ENCODE measurements around the gene KIF26B. TPM values are rescaled to one million over a fixed set of nuclear protein-coding genes. Genes with fewer than 3 reads are reported as not detected.

Gene KIF26B
- total RNA-seq, 1 donor from 2014 or later, result 5.1 TPM

- DNase-seq (ENCODE audit: low spot score, unreplicated experiment), result no peak
- no peak overlapping the region for H3K4me3 Mint-ChIP-seq (ENCODE audit: low read depth)
- no peak for TF ChIP-seq CTCF (IDR thresholded peaks at IDR 0.05; ENCODE audit: unreplicated experiment)
- H3K36me3 Mint-ChIP-seq (ENCODE audit: insufficient read depth), result no peaks in the 10 kb centered on the region
- peaks cover 12% of the 10 kb centered on the region for H3K4me1 Mint-ChIP-seq (ENCODE audit: low read depth)
- H3K27me3 Mint-ChIP-seq, result no peaks in the 10 kb centered on the region
- H3K9me3 Mint-ChIP-seq (ENCODE audit: low read depth), result no peaks in the 10 kb centered on the region
- H3K27ac Mint-ChIP-seq, result no peak overlapping the region
These were observed 325.8 kb downstream of the KIF26B start for GRCh38 chr1:245480393-245481120.

- Mint-ChIP-seq H3K4me3 (ENCODE audit: low read depth) (no peak overlapping the region), H3K4me1 (ENCODE audit: low read depth) (peaks cover 16% of the 10 kb centered on the region), H3K9me3 (ENCODE audit: low read depth) (no peaks in the 10 kb centered on the region), H3K36me3 (ENCODE audit: insufficient read depth) (no peaks in the 10 kb centered on the region), H3K27ac (no peak overlapping the region), H3K27me3 (no peaks in the 10 kb centered on the region)
- TF ChIP-seq CTCF (IDR thresholded peaks at IDR 0.05; ENCODE audit: unreplicated experiment), result no peak
- no peak for DNase-seq (ENCODE audit: low spot score, unreplicated experiment)
These were observed 326.5 kb downstream of the KIF26B start for GRCh38 chr1:245481261-245481660.

GRCh38 chr1:245483247-245483646, 328.5 kb downstream of the KIF26B start:
- no peak overlapping the region for H3K27ac Mint-ChIP-seq
- H3K36me3 Mint-ChIP-seq (ENCODE audit: insufficient read depth), result no peaks in the 10 kb centered on the region
- H3K4me1 Mint-ChIP-seq (ENCODE audit: low read depth), result peaks cover 16% of the 10 kb centered on the region
- DNase-seq (ENCODE audit: low spot score, unreplicated experiment), result no peak
- H3K4me3 Mint-ChIP-seq (ENCODE audit: low read depth), result no peak overlapping the region
- no peaks in the 10 kb centered on the region for H3K9me3 Mint-ChIP-seq (ENCODE audit: low read depth)
- TF ChIP-seq CTCF (IDR thresholded peaks at IDR 0.05; ENCODE audit: unreplicated experiment), result no peak
- H3K27me3 Mint-ChIP-seq, result no peaks in the 10 kb centered on the region

- TF ChIP-seq CTCF (IDR thresholded peaks at IDR 0.05; ENCODE audit: unreplicated experiment), result no peak
- H3K4me1 Mint-ChIP-seq (ENCODE audit: low read depth), result peaks cover 16% of the 10 kb centered on the region
- H3K9me3 Mint-ChIP-seq (ENCODE audit: low read depth), result no peaks in the 10 kb centered on the region
- no peak overlapping the region for H3K27ac Mint-ChIP-seq
- H3K4me3 Mint-ChIP-seq (ENCODE audit: low read depth), result no peak overlapping the region
- DNase-seq (ENCODE audit: low spot score, unreplicated experiment), result no peak
- H3K36me3 Mint-ChIP-seq (ENCODE audit: insufficient read depth), result no peaks in the 10 kb centered on the region
- H3K27me3 Mint-ChIP-seq, result no peaks in the 10 kb centered on the region
These were observed 329.4 kb downstream of the KIF26B start for GRCh38 chr1:245484176-245484575.

- Mint-ChIP-seq H3K27me3 (no peaks in the 10 kb centered on the region), H3K4me3 (ENCODE audit: low read depth) (no peak overlapping the region), H3K4me1 (ENCODE audit: low read depth) (peaks cover 19% of the 10 kb centered on the region), H3K9me3 (ENCODE audit: low read depth) (no peaks in the 10 kb centered on the region), H3K36me3 (ENCODE audit: insufficient read depth) (peaks cover 1% of the 10 kb centered on the region), H3K27ac (no peak overlapping the region)
- TF ChIP-seq CTCF (IDR thresholded peaks at IDR 0.05; ENCODE audit: unreplicated experiment), result no peak
- no peak for DNase-seq (ENCODE audit: low spot score, unreplicated experiment)
These were observed 331.2 kb downstream of the KIF26B start for GRCh38 chr1:245485996-245486395.

Measured in progenitor cell of endocrine pancreas (in vitro differentiated cells).